Left renal pelvis (tissue), 4 donors: Measurements from ENCODE around the gene MYBBP1A. TPM values are rescaled to one million over a fixed set of nuclear protein-coding genes. Genes with fewer than 3 reads are reported as not detected.

Experiments used
- DNase-seq, 4 donors: peaks; one replicate each; pipeline ENCODE4 v3.0.0-alpha.2; 2013; ENCODE audit warnings: low read depth in 4 of 4, low spot score in 3 of 4
- polyA plus RNA-seq, 4 donors: library from polyadenylated mRNA; unstranded; fragments of 120-200 nt; gene quantifications; one replicate each; pipeline ENCODE4 v1.2.1, GENCODE V29; 2013; ENCODE audit not compliant: insufficient read length in 4 of 4

MYBBP1A gene
- polyA plus RNA-seq, 4 donors = 32.5 to 50.1 (median 36.3) TPM

GRCh38 chr17:4506175-4506813 is 48.9 kb downstream of the MYBBP1A start:
- DNase-seq = no peak

- no peak for DNase-seq
Observed at GRCh38 chr17:4505187-4505586, 50.0 kb downstream of the MYBBP1A start.

DNA sequence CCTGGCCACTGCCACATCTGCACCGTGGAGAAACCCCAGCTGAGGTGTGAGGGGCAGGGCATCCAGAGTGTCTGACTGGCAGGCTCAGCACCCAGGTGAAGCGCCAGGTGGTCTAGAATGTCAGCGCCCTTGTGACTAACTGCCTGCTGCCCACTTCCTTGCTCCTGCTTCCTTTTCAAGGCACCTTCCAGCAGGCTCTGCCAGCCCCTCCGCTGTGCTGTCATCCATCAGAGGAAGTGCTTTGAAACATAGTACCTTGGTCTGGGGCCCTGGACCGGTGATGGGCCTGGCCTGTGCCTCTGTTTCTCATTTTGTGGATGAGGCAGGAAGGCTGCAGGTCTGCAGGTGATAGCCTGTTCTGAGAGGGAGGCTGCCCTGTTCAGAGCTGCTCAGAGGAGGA is 51.0 kb downstream of the MYBBP1A start:
- DNase-seq = no peak

- DNase-seq = no peak
Observed at GRCh38 chr17:4503283-4504025, 51.7 kb downstream of the MYBBP1A start.

DNA sequence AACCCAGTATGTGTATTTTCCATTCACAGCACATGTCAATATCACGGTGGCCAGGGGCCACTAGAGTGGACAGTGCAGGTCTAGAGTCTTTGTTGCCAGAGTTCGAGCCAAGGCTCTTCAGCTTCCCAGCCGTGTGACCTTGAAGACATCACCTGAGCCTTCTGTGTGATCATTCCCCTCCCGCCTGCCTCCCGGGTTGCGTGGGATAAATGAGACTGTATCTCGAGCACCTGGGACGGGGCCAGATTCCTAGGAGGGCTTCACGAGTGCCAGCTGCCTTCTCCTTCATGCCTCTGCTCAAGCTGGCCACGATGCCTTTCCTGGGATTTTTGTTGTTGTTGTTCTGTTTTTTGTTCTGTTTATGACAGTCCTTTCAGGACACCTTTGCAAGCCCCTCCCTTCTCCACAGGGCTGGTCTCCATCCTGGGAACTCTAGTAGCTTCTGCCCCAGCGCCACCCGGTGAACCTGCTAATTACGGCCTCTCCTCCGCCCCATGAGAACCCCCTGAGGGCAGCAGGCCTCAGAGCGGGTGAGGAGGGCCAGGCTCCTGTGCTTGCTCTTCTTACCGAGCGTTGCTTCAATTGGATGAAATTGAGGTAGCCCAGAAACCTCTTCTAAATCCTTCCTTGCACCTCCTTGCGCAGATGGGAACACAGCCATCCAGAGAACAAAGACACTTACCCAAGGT is 52.6 kb downstream of the MYBBP1A start:
- no peak for DNase-seq

DNA sequence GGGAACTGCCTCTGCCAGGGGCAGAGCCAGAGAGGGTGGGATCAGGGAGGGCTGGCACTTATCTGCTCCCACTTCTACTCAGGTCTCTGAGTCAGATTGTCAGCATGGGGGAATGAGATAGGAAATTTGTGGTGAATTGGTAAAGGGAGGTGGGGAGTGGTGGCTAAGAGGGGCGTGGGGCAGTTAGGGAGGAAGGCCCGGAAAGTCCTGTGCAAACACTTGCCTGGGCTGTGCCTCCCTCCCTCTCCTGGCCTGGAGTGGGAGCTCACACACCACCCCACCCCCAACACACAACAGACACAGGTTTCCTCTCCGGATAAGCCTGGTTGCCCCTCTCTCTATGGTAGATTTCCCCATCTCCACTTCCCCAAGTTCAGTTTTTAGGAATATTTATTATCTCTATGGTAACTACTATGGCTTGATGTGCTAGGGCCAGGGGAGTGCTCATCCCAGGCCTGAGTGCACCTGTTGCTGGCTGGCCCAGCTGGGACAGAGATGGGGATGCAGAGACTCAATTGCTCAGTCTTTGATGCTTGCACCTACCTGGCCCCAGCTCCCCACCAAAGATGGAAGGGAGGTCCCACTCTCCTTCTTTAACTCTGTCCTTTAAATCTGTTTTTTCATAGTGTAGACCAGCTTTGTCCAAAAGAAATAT is 53.8 kb downstream of the MYBBP1A start:
- DNase-seq = no peak

DNA sequence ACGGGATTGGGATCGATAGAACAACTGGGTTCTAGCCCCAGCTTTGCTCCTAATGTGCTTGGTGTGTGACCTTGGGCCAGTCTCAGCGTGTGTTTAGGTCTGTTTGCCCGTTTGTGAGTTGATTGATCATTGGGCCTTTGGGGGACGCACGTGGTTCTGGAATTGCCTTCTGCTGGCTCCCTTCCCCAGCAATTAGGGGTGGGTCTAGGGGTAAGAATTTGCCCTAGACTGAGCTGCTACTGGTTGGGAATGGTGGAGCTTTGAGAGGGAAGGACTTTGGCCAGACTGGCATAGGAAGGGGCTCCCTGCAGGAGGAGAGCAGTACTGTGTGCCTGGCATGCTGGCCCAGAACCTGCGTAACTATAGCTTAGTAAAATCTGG is 55.0 kb downstream of the MYBBP1A start:
- no peak for DNase-seq

- no peak for DNase-seq
Observed at GRCh38 chr17:4499431-4500190, 55.6 kb downstream of the MYBBP1A start.

GRCh38 chr17:4498461-4499397 is 56.5 kb downstream of the MYBBP1A start, which contains the start of gene SPNS2:
Gene SPNS2 (plus strand): TSS chr17:4498881. CDS start chr17:4499048, 167 bp downstream.
- DNase-seq = no peak

DNA sequence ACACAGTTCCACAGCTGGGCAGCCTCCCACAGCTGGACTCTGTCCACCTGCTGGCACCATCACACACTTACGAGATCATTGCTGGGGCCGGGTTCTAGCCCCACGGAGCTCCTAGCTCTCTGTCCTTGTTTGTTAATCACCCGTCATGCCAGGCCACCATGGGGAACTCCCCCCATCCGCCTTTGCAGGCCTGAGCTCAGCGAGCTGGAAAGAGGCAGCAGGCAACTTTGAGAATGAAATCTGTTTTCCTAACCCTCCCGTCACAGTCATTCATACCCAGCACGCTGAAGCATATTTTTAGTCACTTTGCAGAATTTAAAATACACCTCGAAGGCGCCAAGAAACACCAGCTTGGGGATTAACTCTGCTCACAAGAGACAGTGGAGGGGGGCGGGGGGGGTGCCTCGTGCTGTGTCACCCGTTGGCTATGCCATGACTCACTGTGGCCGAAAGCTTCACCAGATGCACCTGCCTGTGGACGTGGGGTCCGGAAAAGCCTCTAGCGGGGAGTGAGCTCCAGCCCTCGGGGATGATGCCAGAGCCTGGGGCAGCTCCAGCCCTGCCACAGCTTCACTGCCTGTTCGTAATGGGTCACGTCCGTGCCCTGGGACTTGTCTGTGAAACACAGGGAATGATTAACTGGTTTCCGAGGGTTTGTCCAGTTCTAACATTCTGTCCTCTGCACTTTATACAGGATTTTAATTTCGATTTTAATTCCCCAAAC is 57.9 kb downstream of the MYBBP1A start:
- no peak for DNase-seq

GRCh38 chr17:4492721-4493561 is 62.2 kb downstream of the MYBBP1A start:
- DNase-seq = peak in 1 of 4 donors; percentile 80

DNA sequence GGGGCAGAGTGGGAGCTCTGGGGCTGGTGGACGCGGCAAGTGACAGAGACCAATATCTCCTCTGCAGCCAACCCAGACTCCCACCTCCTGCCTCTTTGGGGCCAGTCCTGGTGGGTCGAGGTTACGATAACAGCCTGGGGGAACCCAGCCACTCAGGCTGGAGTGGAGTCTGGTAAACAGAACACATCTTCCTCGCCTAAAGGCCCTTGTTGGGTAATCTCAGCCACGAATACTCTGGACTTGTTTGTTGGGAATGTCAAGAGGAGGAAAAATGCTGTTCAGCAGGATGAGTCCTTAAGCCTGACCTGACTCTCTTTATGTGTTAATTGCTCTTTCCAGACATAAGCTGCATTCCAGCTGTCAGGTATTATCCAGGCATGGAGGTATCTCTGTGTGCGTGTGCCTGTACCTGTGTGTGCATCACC is 64.5 kb downstream of the MYBBP1A start:
- DNase-seq = no peak

DNA sequence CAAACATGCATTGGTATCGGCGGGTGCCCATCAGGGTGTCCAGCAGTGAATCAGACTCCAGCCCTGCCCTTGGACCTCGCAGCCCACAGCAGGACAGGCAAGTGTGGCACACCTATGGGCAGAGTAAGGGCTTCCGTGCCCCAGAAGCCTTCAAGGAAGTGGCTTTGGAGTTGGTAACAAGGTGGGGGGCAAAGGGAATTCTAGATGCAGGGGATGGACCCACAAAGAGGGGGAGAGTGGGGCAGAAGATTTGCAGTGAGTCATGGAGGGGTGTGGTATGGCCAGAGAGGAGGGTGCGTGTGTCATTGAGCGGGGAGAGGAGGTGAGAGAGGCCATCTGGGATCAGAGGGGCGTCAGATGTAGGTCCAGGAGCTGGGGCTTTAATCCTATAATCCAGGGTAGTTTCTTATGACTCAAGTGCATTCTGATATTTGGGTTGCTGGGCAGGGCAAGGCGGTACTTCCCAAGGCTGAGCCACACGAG is 65.0 kb downstream of the MYBBP1A start:
- DNase-seq = no peak

- no peak for DNase-seq
Observed at GRCh38 chr17:4488989-4489595, 66.1 kb downstream of the MYBBP1A start.
